Erythroblast (primary cell): Measurements from ENCODE around the gene ZMYND8.

Source experiments
- DNase-seq, 2 experiments: peaks; one replicate each; lab custom pipeline; 2025; lab: John Stamatoyannopoulos, UW
- GATA1 ChIP-seq: IDR thresholded peaks from 2 replicates; pipeline ENCODE4 v1.6.1; 2011; ENCODE audit warnings: low read depth, mild to moderate bottlenecking, control low read depth, low read length, moderate library complexity
- POLR2A ChIP-seq: IDR thresholded peaks from 2 replicates; pipeline ENCODE4 v1.6.1; 2011; ENCODE audit warnings: mild to moderate bottlenecking, low read length

Gene ZMYND8

GRCh38 chr20:47361057-47361915 is 4.8 kb upstream of the ZMYND8 start:
- peak; percentile 71 to 84 for DNase-seq
- TF ChIP-seq POLR2A: no peak
- no peak for TF ChIP-seq GATA1

GRCh38 chr20:47360297-47361056 is 4.0 kb upstream of the ZMYND8 start:
- TF ChIP-seq GATA1: peak; percentile 93
- TF ChIP-seq POLR2A: peak; percentile 95
- DNase-seq: peak; percentile 99 to 100

GRCh38 chr20:47359530-47360296 is 3.2 kb upstream of the ZMYND8 start:
- DNase-seq: peak in 1 of 2 experiments; percentile 56
- TF ChIP-seq POLR2A (no peak), GATA1 (no peak)

GRCh38 chr20:47358672-47359529 is 2.4 kb upstream of the ZMYND8 start:
- DNase-seq: peak; percentile 85 to 91
- no peak for TF ChIP-seq GATA1
- peak; percentile 78 for TF ChIP-seq POLR2A

- TF ChIP-seq GATA1 (no peak), POLR2A (no peak)
- DNase-seq: peak; percentile 65 to 76
Measured at GRCh38 chr20:47358039-47358671, 1.7 kb upstream of the ZMYND8 start.

GRCh38 chr20:47357296-47358038 is 968 bp upstream of the ZMYND8 start:
- no peak for TF ChIP-seq GATA1
- TF ChIP-seq POLR2A: peak; percentile 53
- DNase-seq: peak; percentile 88 to 89

GRCh38 chr20:47356220-47356525 is 326 bp downstream of the ZMYND8 start:
- no peak for DNase-seq
- TF ChIP-seq POLR2A: no peak
- TF ChIP-seq GATA1: no peak

GRCh38 chr20:47355489-47356219 is 845 bp downstream of the ZMYND8 start:
- no peak for TF ChIP-seq GATA1
- no peak for TF ChIP-seq POLR2A
- peak; percentile 72 to 77 for DNase-seq

GRCh38 chr20:47354714-47355488 is 1.6 kb downstream of the ZMYND8 start:
- peak; percentile 30 for TF ChIP-seq POLR2A
- TF ChIP-seq GATA1: no peak
- DNase-seq: peak; percentile 75 to 84

- no peak for DNase-seq
- TF ChIP-seq POLR2A (peak; percentile 78), GATA1 (no peak)
Measured at GRCh38 chr20:47354464-47354713, 2.1 kb downstream of the ZMYND8 start.
